ENCODE data around the gene PKD1. TPM values are rescaled to one million over a fixed set of nuclear protein-coding genes. Genes with fewer than 3 reads are reported as not detected.

Gene PKD1
- total and polyA plus RNA-seq, 2 of the 13 experiments (the other 11 are each of a cell fraction or from before 2014, with no cell fraction given): 22.1 to 23.0 TPM

- TF ChIP-seq LRRFIP1 (CRISPR knock-in tag; conservative IDR thresholded peaks at IDR 0.05) (no peak), MTA3 (CRISPR knock-in tag; IDR thresholded peaks at IDR 0.05) (no peak), IRF1 (CRISPR knock-in tag; IDR thresholded peaks at IDR 0.05; ENCODE audit: low read depth) (no peak), ZNF646 (CRISPR knock-in tag; IDR thresholded peaks at IDR 0.05) (no peak), TBX3 (IDR thresholded peaks at IDR 0.05; ENCODE audit: borderline replicate concordance) (no peak), MAFG (CRISPR knock-in tag; IDR thresholded peaks at IDR 0.05) (no peak), ZBTB7A (CRISPR knock-in tag; IDR thresholded peaks at IDR 0.05) (no peak), HNRNPUL1 (IDR thresholded peaks at IDR 0.05; ENCODE audit: low read depth, low read length) (no peak), KLF13 (CRISPR knock-in tag; IDR thresholded peaks at IDR 0.05) (no peak), CERS6 (CRISPR knock-in tag; IDR thresholded peaks at IDR 0.05) (no peak), ZMAT3 (CRISPR knock-in tag; conservative IDR thresholded peaks at IDR 0.05) (0 out of 2 replicates have a peak, but pooled peaks have one; percentile 36), ZNF335 (CRISPR knock-in tag; IDR thresholded peaks at IDR 0.05) (0 out of 2 replicates have a peak, but pooled peaks have one; percentile 23), CREM (IDR thresholded peaks at IDR 0.05) (no peak), CREM (CRISPR knock-in tag; IDR thresholded peaks at IDR 0.05) (no peak), NR2F2 (IDR thresholded peaks at IDR 0.05; ENCODE audit: borderline replicate concordance, low read depth) (peak; percentile 37; the same call in 1 of the 2 replicates), KAT2B (IDR thresholded peaks at IDR 0.05; ENCODE audit: borderline replicate concordance, low read depth, low read length) (no peak), ZNF432 (CRISPR knock-in tag; IDR thresholded peaks at IDR 0.05; ENCODE audit: borderline replicate concordance) (no peak), ZMAT5 (CRISPR knock-in tag; IDR thresholded peaks at IDR 0.05; ENCODE audit: borderline replicate concordance, low read depth) (no peak), RELA (CRISPR knock-in tag; IDR thresholded peaks at IDR 0.05) (no peak), NR3C1 (CRISPR knock-in tag; IDR thresholded peaks at IDR 0.05) (no peak)
These were observed 12.4 kb upstream of the PKD1 start, which contains the start of gene RAB26 (continued) for GRCh38 chr16:2147981-2148671.
